Effector CD8-positive, alpha-beta T cell (primary cell): Measurements from ENCODE around the gene TTC32.
"Not testable (repeated sequence)": the region's sequence is repeated elsewhere in the genome, so short reads cannot be mapped to it uniquely, and the experiment has no call there.

Experiments used
- DNase-seq: peaks from one replicate; lab custom pipeline; 2025; lab: John Stamatoyannopoulos, UW
- total RNA-seq, 4 experiments: gene quantifications; one replicate each; lab custom pipeline; 2026; lab: John Stamatoyannopoulos, UW

Gene TTC32
- 18.5 to 22.4 (median 21.3) reads per million in 4 experiments for total RNA-seq

DNA sequence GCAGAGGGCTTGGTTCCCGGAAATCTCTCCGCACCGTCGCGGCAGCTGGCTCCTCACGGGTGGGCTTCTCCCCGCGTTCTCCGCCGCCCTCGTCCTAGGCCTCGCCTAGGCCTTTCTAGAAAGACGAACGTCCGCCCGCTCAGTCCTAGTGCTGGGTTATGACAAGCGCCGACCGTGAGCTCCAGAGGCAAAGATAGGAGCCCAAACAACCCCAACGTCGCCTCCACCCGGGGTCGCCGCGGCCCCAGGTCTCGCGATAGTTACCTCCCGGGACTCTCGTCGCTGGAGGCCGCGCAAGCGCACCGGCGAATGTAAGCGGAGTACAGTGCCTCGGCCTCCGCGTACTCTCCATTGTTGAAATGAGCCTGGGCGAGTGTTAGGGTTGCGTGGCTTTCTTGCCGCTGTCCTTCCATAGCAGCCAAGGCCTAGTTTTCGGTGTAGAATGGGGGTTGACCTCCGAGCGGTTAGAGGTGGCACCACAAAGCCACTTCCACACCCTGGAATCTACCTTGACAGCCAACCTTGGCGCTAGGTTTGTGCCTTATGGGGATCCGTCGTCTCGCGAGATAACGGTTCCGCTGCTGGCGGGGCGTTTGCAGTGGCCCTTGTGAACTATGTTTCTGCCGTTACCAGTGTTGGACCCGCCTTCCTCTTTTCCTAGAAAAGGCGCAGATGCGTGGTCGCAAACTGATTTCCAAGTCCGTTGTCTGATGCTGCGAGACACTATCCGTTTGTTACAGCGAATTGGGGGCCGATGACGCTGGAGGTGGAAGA lies at the start of gene TTC32:
TTC32 (minus strand) TSS at position 542 of the 774 bp plus-strand sequence; CDS start at position 413, 129 bp downstream.
- peak; percentile 90 for DNase-seq

GRCh38 chr2:19949071-19949470 lies 47.3 kb upstream of the TTC32 start:
- DNase-seq = no peak

GRCh38 chr2:19947184-19947940 lies 45.6 kb upstream of the TTC32 start:
- no peak for DNase-seq

DNA sequence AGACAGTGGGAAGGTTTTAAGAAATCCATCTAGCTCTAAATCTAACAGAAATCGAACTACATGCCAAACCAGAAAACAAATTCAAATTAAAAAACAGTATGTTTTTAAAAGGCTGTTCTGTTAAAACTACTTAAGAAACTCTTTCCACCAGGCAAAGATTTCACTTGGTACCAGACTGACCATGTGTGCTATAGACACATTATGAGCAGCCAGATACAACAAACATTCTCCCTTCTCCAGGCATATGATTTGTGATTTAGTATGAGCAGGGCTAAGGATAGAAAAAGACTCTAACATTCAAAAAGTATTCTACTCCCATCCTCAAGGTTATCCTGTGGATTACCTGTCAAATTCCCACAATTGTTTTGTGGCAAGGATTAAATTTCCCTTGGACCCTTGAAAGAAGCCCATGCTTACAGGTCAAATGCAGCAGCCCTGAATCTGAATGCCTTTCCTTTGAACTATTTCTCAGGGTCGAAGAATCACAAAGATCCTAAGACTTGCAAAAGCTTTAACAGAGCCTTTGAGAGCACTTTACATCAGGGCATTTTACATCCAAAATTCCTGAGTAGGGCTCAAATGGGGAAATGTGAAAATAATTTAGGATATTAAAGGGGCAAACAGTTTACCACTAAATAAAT lies 42.5 kb upstream of the TTC32 start:
- no peak for DNase-seq

DNA sequence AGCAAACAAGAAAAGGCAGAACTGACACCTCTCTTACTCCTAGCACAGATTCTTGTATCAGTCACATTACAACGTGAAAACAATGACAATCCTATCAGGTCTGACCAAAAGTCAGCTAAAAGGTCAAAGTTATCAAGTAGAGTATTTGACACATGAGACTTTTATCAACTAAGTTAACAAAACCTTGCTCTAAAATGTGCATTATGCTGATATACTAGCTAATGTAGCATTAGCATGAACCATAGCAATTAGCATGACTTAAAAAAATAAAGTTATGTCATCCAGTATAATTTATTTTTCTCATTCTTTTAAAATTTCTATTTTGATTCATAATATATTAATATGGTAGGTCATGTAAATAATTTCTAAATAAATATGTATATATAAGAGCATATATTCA lies 41.4 kb upstream of the TTC32 start:
- no peak for DNase-seq

GRCh38 chr2:19942199-19942598 lies 40.4 kb upstream of the TTC32 start:
- DNase-seq = no peak

GRCh38 chr2:19937004-19937403 lies 35.2 kb upstream of the TTC32 start:
- no peak for DNase-seq

DNA sequence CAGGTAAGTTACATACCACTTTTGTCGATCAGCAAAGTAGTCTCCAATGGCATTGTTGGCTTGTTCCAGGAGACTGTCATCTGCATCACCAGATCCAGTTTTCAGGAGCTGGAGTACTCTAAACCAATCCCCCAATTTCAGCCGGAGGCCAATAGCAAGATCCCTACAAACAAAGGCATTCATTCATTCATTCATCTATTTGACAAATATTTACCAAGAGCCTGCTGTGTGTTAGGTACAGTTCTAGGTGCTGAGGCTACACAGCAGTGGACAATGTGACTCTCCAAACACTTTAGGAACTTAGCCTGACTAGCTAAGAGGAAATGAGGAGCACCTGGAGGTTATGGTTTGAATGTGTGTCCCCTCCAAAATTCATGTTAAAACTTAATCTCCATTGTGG lies 34.4 kb upstream of the TTC32 start:
- no peak for DNase-seq

DNA sequence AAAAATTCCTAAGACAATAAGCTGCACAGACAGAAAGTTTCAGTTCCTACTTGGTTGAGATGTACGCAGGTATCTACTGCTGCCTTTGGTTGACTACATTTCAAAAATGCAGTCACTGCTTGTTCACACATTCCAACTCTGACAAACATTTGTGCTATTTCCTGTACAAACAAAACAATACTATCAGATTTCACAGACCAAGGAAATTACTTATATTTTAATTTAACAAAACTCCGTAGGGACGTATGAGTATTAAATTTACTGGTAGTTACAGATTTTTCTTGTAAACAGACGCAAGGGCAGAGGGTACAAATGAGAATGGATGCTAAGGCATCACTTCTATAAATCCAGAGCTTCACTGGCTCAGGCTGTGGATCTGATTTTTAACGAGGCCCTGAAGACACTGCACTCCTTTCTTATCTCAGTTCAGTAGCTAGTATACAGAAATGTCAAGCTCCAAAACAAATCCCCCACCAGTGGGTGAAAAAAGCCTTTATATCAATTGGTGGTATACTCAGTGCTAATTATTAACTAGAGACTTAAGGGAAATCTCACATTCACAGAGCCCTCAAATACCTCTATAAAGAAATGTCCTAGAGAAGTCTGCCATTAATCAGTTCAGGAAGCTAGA lies 31.7 kb upstream of the TTC32 start:
- DNase-seq = no peak

GRCh38 chr2:19932928-19933327 lies 31.1 kb upstream of the TTC32 start:
- no peak for DNase-seq

GRCh38 chr2:19929226-19929625 lies 27.4 kb upstream of the TTC32 start:
- DNase-seq = no peak

DNA sequence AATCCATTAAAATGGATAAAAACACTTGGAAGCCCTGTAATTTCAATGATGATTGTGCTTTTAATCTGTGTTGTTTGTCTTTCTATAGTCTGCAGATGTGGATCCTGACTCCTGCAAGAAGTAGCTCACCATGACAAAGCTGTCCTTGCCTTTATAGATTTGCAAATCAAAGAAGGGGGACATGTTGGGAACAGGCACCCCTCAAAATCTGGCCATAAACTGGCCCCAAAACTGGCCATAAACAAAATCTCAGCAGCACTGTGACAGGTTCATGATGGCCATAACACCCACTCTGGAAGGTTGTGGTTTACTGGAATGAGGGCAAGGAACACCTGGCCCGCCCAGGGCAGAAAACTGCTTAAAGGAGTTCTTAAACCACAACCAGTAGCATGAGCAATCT lies 26.0 kb upstream of the TTC32 start:
- not testable (repeated sequence) for DNase-seq

GRCh38 chr2:19924526-19924925 lies 22.7 kb upstream of the TTC32 start:
- DNase-seq = not testable (repeated sequence)

DNA sequence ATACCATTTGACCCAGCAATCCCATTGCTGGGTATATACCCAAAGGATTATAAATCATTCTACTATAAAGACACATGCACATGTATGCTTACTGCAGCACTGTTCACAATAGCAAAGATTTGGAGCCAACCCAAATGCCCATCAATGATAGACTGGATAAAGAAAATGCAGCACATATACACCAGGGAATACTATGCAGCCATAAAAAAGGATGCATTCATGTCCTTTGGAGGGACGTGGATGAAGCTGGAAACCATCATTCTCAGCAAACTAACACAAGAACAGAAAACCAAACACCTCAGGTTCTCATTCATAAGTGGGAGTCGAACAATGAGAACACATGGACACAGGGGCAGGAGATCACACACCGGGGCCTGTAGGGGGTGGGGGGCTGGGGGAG lies 20.4 kb upstream of the TTC32 start:
- not testable (repeated sequence) for DNase-seq

DNA sequence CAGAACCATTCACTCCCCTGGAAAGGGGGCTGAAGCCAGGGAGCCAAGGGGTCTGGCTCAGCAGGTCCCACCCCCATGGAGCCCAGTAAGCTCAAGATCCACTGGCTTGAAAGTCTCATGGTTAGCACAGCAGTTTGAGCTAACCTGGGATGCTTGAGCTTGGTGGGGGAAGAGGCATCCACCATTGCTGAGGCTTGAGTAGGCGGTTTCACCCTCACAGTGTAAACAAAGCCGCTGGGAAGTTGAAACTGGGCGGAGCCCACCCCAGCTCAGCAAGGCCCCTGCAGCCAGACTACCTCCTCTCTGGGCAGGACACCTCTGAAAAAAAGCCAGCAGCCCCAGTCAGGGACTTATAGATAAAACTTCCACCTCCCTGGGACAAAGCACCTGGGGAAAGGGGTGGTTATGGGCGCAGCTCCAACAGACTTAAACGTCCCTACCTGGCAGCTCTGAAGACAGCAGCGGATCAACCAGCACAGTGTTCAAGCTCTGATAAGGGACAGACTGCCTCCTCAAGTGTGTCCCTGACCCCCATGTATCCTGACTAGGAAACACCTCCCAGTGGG lies 14.7 kb upstream of the TTC32 start:
- DNase-seq = no peak

- DNase-seq = no peak
Measured at GRCh38 chr2:19914266-19914975, 12.6 kb upstream of the TTC32 start.

- DNase-seq = no peak
Measured at GRCh38 chr2:19911808-19912509, 10.2 kb upstream of the TTC32 start.

DNA sequence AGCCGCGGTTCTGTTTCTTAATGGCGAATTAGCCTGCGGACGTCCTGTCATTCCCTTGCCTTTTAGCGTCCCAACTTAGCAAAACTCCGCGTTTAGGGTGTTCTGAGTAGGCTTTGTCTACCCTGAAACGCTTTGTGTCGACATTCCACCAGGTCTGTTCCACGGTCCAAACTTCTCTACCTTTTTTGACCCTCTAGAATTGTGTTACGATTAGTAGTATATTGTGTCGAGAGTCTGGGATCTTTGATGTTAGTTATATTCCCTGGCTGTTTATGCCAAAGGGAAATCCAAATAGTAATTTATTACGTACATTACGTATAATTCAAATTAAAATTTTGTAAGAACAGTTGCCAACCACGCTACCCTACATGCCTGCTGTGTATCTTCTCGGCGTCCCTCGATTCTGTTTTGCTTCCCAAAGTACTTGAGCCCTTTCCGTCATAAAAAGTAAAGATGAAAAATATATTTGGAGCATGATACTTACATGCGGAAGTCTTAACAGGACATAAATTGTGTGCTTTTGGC lies 495 bp upstream of the TTC32 start:
- no peak for DNase-seq

- DNase-seq = no peak
Measured at GRCh38 chr2:19900931-19901441, 797 bp downstream of the TTC32 start.
